Cardiac muscle cell (in vitro differentiated cells and primary cell): Measurements from ENCODE around the gene RCOR1. TPM values are rescaled to one million over a fixed set of nuclear protein-coding genes. Genes with fewer than 3 reads are reported as not detected.
A peak's percentile ranks its signal among the peaks of the same experiment; 100 is the strongest.
"Not testable (repeated sequence)": the region's sequence is repeated elsewhere in the genome, so short reads cannot be mapped to it uniquely, and the experiment has no call there.

Experiments used
- DNase-seq, 2 donors: peaks; one replicate each; pipeline versions ENCODE4 v3.0.0 to v3.0.0-alpha.2; 2010 to 2017; ENCODE audit warnings: low read depth in 1 of 2, low spot score in 1 of 2
- H3K27ac ChIP-seq: fragments of 200-600 bp; sonication (generic); 2 replicates; pipeline ENCODE4 v1.5.1; 2016
- H3K27me3 ChIP-seq: fragments of 200-600 bp; sonication (generic); 2 replicates; pipeline ENCODE4 v1.6.0; 2016; ENCODE audit warnings: control low read depth
- H3K36me3 ChIP-seq: fragments of 200-600 bp; sonication (generic); 2 replicates; pipeline ENCODE4 v1.5.1; 2016; ENCODE audit warnings: control low read depth
- H3K4me1 ChIP-seq: fragments of 200-600 bp; sonication (generic); 2 replicates; pipeline ENCODE4 v1.8.1; 2017; ENCODE audit warnings: low read depth, mild to moderate bottlenecking, mixed run types
- H3K4me3 ChIP-seq: fragments of 200-600 bp; sonication (generic); 2 replicates; pipeline ENCODE4 v1.5.1; 2016; ENCODE audit warnings: mild to moderate bottlenecking
- H3K9me3 ChIP-seq: fragments of 200-600 bp; sonication (generic); 2 replicates; pipeline ENCODE4 v1.5.1; 2017; ENCODE audit warnings: low read depth, mild to moderate bottlenecking, control low read depth
- CTCF ChIP-seq: IDR thresholded peaks from 2 replicates; pipeline ENCODE4 v1.5.1; 2012; ENCODE audit warnings: low read depth, mild to moderate bottlenecking, low read length
- polyA plus RNA-seq: library from polyadenylated mRNA; unstranded; fragments of >200 nt; fragmentation: Nextera tagmentation; extraction: Ambion mirVana; gene quantifications from 2 replicates; pipeline ENCODE4 v1.2.1, GENCODE V29; 2016
- total RNA-seq: library from RNA; depleted of rRNA; stranded (reverse); fragments of >200 nt; gene quantifications from 2 replicates; pipeline ENCODE4 v1.2.3, GENCODE V29; 2016

RCOR1 gene
- total and polyA plus RNA-seq, 2 experiments from 2014 or later, result 5.3 to 17.0 TPM

GRCh38 chr14:102630405-102630804 lies 38.0 kb downstream of the RCOR1 start:
- Histone ChIP-seq H3K4me1 (peaks cover 21% of the 10 kb centered on the region), H3K27me3 (no peaks in the 10 kb centered on the region), H3K27ac (peak overlapping the region; percentile 91), H3K4me3 (no peak overlapping the region), H3K36me3 (no peaks in the 10 kb centered on the region), H3K9me3 (no peaks in the 10 kb centered on the region)
- no peak for TF ChIP-seq CTCF
- peak in 1 of 2 donors; percentile 49 for DNase-seq

DNA sequence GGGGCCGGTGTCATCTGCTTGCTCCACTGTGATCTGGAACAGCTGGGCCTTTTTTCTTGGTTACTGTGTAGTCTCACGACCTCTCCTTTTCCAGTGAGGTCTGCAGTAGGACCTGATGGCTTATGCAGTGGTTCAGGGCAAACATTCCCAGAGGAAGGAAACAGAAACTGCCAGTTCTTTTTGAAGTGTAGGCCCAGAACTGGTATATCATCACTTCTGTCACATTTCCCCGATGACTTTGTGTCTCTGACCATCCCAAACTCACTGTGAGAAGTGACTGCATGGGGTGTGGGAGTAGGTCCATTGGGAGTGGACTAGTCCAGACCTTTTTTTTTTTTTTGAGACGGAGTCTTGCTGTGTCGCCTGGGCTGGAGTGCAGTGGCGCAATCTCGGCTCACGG lies 38.4 kb downstream of the RCOR1 start:
- TF ChIP-seq CTCF, result no peak
- H3K4me3 ChIP-seq, result no peak overlapping the region
- H3K4me1 ChIP-seq, result peaks cover 21% of the 10 kb centered on the region
- H3K36me3 ChIP-seq, result no peaks in the 10 kb centered on the region
- H3K9me3 ChIP-seq, result no peaks in the 10 kb centered on the region
- no peaks in the 10 kb centered on the region for H3K27me3 ChIP-seq
- peak overlapping the region; percentile 91 for H3K27ac ChIP-seq
- no peak for DNase-seq

DNA sequence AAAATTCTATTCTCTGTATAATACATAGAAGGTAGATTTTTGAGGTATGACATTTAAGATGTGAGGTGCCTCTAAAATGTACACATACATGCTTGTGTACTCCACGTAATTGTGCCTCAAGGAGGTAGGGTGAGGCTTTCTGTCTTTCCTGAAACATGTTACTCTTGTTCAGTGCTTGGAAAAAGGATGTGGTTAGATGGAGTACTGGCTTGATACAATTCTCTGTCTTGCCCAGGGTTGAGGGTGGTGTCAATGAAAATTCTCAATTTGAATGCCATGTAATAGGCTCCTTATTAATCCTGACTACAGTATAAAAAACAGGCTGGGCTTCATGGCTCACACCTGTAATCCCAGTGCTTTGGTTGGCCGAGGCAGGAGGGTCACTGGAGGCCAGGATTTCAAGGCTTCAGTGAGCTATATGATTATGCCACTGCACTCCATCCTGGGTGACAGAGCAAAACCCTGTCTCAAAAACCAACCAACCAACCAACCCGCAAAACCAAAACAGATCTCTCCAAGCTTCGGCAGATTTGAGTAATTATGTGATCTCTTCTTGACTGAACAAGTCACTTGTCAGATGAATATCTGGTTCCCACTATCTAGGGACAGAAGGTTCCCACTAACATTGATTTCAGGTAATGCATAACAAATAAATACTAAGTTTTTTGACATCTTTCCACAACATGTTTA lies 41.6 kb downstream of the RCOR1 start:
- H3K4me1 ChIP-seq, result peaks cover 21% of the 10 kb centered on the region
- no peaks in the 10 kb centered on the region for H3K27me3 ChIP-seq
- H3K27ac ChIP-seq, result no peak overlapping the region
- TF ChIP-seq CTCF, result no peak
- no peaks in the 10 kb centered on the region for H3K9me3 ChIP-seq
- no peak overlapping the region for H3K4me3 ChIP-seq
- no peaks in the 10 kb centered on the region for H3K36me3 ChIP-seq
- DNase-seq, result no peak

GRCh38 chr14:102639611-102640010 lies 47.2 kb downstream of the RCOR1 start:
- not testable (repeated sequence) for H3K4me1 ChIP-seq, DNase-seq, H3K9me3 ChIP-seq, H3K4me3 ChIP-seq, H3K36me3 ChIP-seq, H3K27ac ChIP-seq, H3K27me3 ChIP-seq

- no peaks in the 10 kb centered on the region for H3K9me3 ChIP-seq
- TF ChIP-seq CTCF, result no peak
- H3K27ac ChIP-seq, result no peak overlapping the region
- no peaks in the 10 kb centered on the region for H3K27me3 ChIP-seq
- DNase-seq, result no peak
- H3K36me3 ChIP-seq, result no peaks in the 10 kb centered on the region
- no peaks in the 10 kb centered on the region for H3K4me1 ChIP-seq
- H3K4me3 ChIP-seq, result no peak overlapping the region
These were observed 52.1 kb downstream of the RCOR1 start for GRCh38 chr14:102644523-102644922.

- Histone ChIP-seq H3K36me3 (no peaks in the 10 kb centered on the region), H3K4me3 (no peak overlapping the region), H3K9me3 (no peaks in the 10 kb centered on the region), H3K27me3 (no peaks in the 10 kb centered on the region), H3K4me1 (no peaks in the 10 kb centered on the region), H3K27ac (no peak overlapping the region)
- TF ChIP-seq CTCF, result no peak
- peak in 1 of 2 donors; percentile 39 for DNase-seq
These were observed 53.4 kb downstream of the RCOR1 start for GRCh38 chr14:102645746-102646440.
